Liver (tissue), 9 donors: ENCODE data around the gene NIPAL3. TPM values are rescaled to one million over a fixed set of nuclear protein-coding genes. Genes with fewer than 3 reads are reported as not detected.

Experiments used
- DNase-seq: peaks from one replicate; pipeline ENCODE4 v3.0.0-alpha.2; 2017; ENCODE audit warnings: low spot score
- H3K27ac ChIP-seq, 2 donors: one replicate each; pipeline ENCODE4 v1.7.0; 2013; ENCODE audit warnings: inconsistent platforms in 2 of 2, low read length in 2 of 2, control low read depth in 1 of 2, low read depth in 1 of 2, mild to moderate bottlenecking in 1 of 2
- H3K27me3 ChIP-seq, 4 donors: one replicate each; pipeline versions ENCODE4 v1.6.1 to v1.7.0; 2013; ENCODE audit warnings: low read length in 3 of 4, inconsistent platforms in 1 of 4, mild to moderate bottlenecking in 1 of 4, moderate library complexity in 1 of 4; ENCODE audit not compliant: control insufficient read depth in 4 of 4, insufficient read depth in 4 of 4
- H3K36me3 ChIP-seq, 4 donors: one replicate each; pipeline versions ENCODE4 v1.6.1 to v1.7.0; 2013; ENCODE audit warnings: low read length in 3 of 4, mild to moderate bottlenecking in 3 of 4, low read depth in 1 of 4, moderate library complexity in 1 of 4; ENCODE audit not compliant: control insufficient read depth in 4 of 4, insufficient read depth in 3 of 4
- H3K4me1 ChIP-seq, 4 donors: one replicate each; pipeline versions ENCODE4 v1.6.1 to v1.7.0; 2013; ENCODE audit warnings: low read length in 3 of 4, mild to moderate bottlenecking in 3 of 4, moderate library complexity in 1 of 4; ENCODE audit not compliant: control insufficient read depth in 4 of 4, insufficient read depth in 4 of 4
- H3K4me3 ChIP-seq, 3 donors: one replicate each; pipeline versions ENCODE4 v1.6.1 to v1.7.0; 2013; ENCODE audit warnings: low read length in 3 of 3, control low read depth in 1 of 3, low read depth in 1 of 3, mild to moderate bottlenecking in 1 of 3
- H3K9ac ChIP-seq, 2 donors: one replicate each; pipeline ENCODE4 v1.7.0; 2013; ENCODE audit warnings: low read length in 2 of 2, mild to moderate bottlenecking in 2 of 2, moderate library complexity in 2 of 2, control low read depth in 1 of 2, low read depth in 1 of 2
- H3K9me3 ChIP-seq, 4 donors: one replicate each; pipeline versions ENCODE4 v1.6.1 to v1.7.0; 2013; ENCODE audit warnings: low read length in 3 of 4; ENCODE audit not compliant: control insufficient read depth in 4 of 4
- CTCF ChIP-seq: fragments of 150-350 bp; IDR thresholded peaks from 2 replicates; pipeline ENCODE4 v1.5.1; 2017; ENCODE audit warnings: improper control_type of control experiment, low read depth, low read length; ENCODE audit not compliant: missing input control
- EGR1 ChIP-seq, 2 donors: IDR thresholded peaks; 2 replicates each; pipeline ENCODE4 v1.6.1; 2016 to 2018; ENCODE audit warnings: antibody characterized with exemption in 2 of 2, low read depth in 2 of 2
- FOXA1 ChIP-seq: IDR thresholded peaks from 2 replicates; pipeline ENCODE4 v1.6.1; 2016; ENCODE audit warnings: antibody characterized with exemption
- FOXA2 ChIP-seq: IDR thresholded peaks from 2 replicates; pipeline ENCODE4 v1.6.1; 2016; ENCODE audit warnings: antibody characterized with exemption
- GABPA ChIP-seq, 2 donors: IDR thresholded peaks in 1 of 2; conservative IDR thresholded peaks in 1 of 2; 2 replicates each; pipeline ENCODE4 v1.6.1; 2016; ENCODE audit warnings: antibody characterized with exemption in 2 of 2, mild to moderate bottlenecking in 1 of 2, moderate library complexity in 1 of 2
- HNF4A ChIP-seq, 2 donors: conservative IDR thresholded peaks; 2 replicates each; pipeline ENCODE4 v1.6.1; 2016; ENCODE audit warnings: antibody characterized with exemption in 2 of 2, mild to moderate bottlenecking in 2 of 2
- HNF4G ChIP-seq: IDR thresholded peaks from 2 replicates; pipeline ENCODE4 v1.6.1; 2016; ENCODE audit warnings: antibody characterized with exemption
- MAX ChIP-seq: IDR thresholded peaks from 2 replicates; pipeline ENCODE4 v1.6.1; 2016; ENCODE audit warnings: antibody characterized with exemption
- NR2F2 ChIP-seq: IDR thresholded peaks from 2 replicates; pipeline ENCODE4 v1.6.1; 2016; ENCODE audit warnings: antibody characterized with exemption
- REST ChIP-seq: IDR thresholded peaks from 2 replicates; pipeline ENCODE4 v1.6.1; 2016; ENCODE audit warnings: antibody characterized with exemption, mild to moderate bottlenecking
- RXRA ChIP-seq, 2 donors: IDR thresholded peaks; 2 replicates each; pipeline ENCODE4 v1.6.1; 2017 to 2018; ENCODE audit warnings: antibody characterized with exemption in 2 of 2, mild to moderate bottlenecking in 1 of 2
- SP1 ChIP-seq: IDR thresholded peaks from 2 replicates; pipeline ENCODE4 v1.6.1; 2018; ENCODE audit warnings: antibody characterized with exemption, mild to moderate bottlenecking
- TAF1 ChIP-seq: conservative IDR thresholded peaks from 2 replicates; pipeline ENCODE4 v1.6.1; 2016; ENCODE audit warnings: antibody characterized with exemption, mild to moderate bottlenecking
- WGBS: extraction: QIAGEN DNeasy Blood & Tissue Kit; methylation state at CpG from one replicate; pipeline ENCODE4 v1.1.7; 2013; 5-methylcytosine and 5-hydroxymethylcytosine counted together
- polyA plus RNA-seq, 2 donors: library from polyadenylated mRNA; stranded (reverse) in 1 of 2; unstranded in 1 of 2; fragments of 200-250 nt in 1 of 2; fragments of >200 nt in 1 of 2; fragmentation: Nextera tagmentation in 1 of 2; extraction: Ambion mirVana in 1 of 2; gene quantifications; one replicate each; pipeline versions ENCODE4 v1.2.1 to v1.2.3, GENCODE V29; 2013 to 2015
- total RNA-seq, 2 donors: library from RNA; depleted of rRNA; stranded (reverse); fragments of >200 nt; gene quantifications; one replicate each; pipeline ENCODE4 v1.2.3, GENCODE V29; 2014
- TF ChIP-seq, protein P1 (sequence below): IDR thresholded peaks from 2 replicates; pipeline ENCODE4 v1.6.1; 2016; ENCODE audit warnings: antibody characterized with exemption
- TF ChIP-seq, protein P2 (sequence below): IDR thresholded peaks from 2 replicates; pipeline ENCODE4 v1.6.1; 2016; ENCODE audit warnings: antibody characterized with exemption
- donor health status: healthy.
- donor health status: healthy.
- donor health status: healthy.
- donor health status: healthy.
- donor health status: healthy.

The NIPAL3 gene
- total and polyA plus RNA-seq, 4 donors, result 3.0 to 12.0 (median 6.0) TPM

DNA sequence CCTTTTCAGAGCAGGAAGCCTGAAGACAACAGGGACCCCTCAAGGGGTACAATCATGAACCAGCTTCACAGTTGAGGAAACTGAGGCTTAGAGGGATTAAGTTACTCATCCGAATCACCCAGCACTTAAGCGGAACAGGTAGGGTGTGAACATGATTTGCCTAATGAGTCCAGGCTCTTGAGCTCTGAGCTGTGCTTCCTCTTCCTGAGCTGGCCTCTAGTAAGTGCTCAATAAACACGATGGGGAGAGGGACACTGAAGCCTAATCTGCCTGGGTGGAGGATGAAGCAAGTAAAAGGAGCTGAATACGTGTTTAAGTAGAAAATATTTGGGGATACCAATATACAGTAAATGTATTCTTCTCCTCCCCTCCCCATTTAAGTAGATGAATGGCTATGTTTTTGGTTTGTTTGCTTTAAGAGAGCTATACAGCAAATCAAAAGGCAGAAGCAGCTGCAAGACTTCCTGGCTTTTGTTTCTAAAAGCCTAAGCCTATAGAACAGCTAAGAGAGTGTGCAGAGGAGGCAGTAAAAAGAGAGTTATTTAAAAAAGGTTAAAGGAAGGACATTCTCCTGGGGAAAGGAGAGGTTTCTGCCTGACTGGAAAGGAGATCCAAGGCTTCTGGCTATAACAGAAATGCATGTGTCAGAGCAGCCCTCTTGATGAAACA, 22.5 kb upstream of the NIPAL3 start:
- no peak overlapping the region for H3K27ac ChIP-seq
- no peak for TF ChIP-seq REST
- no peak for TF ChIP-seq HNF4A (conservative IDR thresholded peaks at IDR 0.05)
- TF ChIP-seq NR2F2, result no peak
- TF ChIP-seq, protein P1, sequence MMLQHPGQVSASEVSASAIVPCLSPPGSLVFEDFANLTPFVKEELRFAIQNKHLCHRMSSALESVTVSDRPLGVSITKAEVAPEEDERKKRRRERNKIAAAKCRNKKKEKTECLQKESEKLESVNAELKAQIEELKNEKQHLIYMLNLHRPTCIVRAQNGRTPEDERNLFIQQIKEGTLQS, result no peak
- no peak for TF ChIP-seq HNF4G
- no peak for TF ChIP-seq MAX
- TF ChIP-seq CTCF, result no peak
- no peak for TF ChIP-seq GABPA (IDR thresholded peaks at IDR 0.05 in 1 of 2, conservative IDR thresholded peaks at IDR 0.05 in 1 of 2)
- TF ChIP-seq FOXA1, result no peak
- TF ChIP-seq SP1, result no peak
- no peak for TF ChIP-seq FOXA2
- TF ChIP-seq, protein P2, sequence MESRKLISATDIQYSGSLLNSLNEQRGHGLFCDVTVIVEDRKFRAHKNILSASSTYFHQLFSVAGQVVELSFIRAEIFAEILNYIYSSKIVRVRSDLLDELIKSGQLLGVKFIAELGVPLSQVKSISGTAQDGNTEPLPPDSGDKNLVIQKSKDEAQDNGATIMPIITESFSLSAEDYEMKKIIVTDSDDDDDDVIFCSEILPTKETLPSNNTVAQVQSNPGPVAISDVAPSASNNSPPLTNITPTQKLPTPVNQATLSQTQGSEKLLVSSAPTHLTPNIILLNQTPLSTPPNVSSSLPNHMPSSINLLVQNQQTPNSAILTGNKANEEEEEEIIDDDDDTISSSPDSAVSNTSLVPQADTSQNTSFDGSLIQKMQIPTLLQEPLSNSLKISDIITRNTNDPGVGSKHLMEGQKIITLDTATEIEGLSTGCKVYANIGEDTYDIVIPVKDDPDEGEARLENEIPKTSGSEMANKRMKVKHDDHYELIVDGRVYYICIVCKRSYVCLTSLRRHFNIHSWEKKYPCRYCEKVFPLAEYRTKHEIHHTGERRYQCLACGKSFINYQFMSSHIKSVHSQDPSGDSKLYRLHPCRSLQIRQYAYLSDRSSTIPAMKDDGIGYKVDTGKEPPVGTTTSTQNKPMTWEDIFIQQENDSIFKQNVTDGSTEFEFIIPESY, result no peak
- no peak for TF ChIP-seq TAF1
- no peak for TF ChIP-seq RXRA (IDR thresholded peaks at IDR 0.05)
- H3K36me3 ChIP-seq, result no peaks in the 10 kb centered on the region
- H3K4me1 ChIP-seq, result peaks cover 1 to 29% (median 28%) of the 10 kb centered on the region in 4 donors
- no peak overlapping the region for H3K4me3 ChIP-seq
- 84% methylated on average over 4 of the region's 4 CpGs for WGBS
- no peak for DNase-seq
- no peaks in the 10 kb centered on the region for H3K9me3 ChIP-seq
- H3K9ac ChIP-seq, result no peak overlapping the region
- no peaks in the 10 kb centered on the region for H3K27me3 ChIP-seq

DNA sequence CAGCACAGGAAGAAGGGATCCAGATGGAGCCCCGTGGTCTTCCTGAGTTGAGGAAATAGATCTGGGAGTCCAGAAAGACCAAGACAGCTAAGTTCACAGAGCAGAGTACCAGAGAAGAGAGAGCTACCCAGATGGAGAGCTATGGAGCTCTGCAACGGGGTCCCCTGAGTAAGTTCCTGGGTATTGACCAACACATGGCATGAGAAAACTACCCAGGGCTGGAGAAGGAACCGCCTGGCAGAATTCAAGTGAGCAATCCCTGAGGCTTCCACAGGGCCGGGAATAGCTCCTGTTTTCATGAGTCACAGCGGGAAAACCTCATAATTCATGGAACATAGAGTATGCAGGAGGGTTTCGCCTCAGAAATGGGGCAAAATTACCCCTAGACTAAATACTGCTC, 21.7 kb upstream of the NIPAL3 start:
- Histone ChIP-seq H3K9me3 (no peaks in the 10 kb centered on the region), H3K9ac (no peak overlapping the region), H3K4me3 (no peak overlapping the region), H3K27ac (no peak overlapping the region), H3K36me3 (no peaks in the 10 kb centered on the region), H3K27me3 (no peaks in the 10 kb centered on the region), H3K4me1 (peaks cover 0 to 22% (median 20%) of the 10 kb centered on the region in 4 donors)
- no peak for TF ChIP-seq EGR1 (IDR thresholded peaks at IDR 0.05; ENCODE audit: low read depth in 2 of 2)
- DNase-seq, result no peak
- WGBS, result 88% methylated on average over 6 of the region's 6 CpGs
